Gastroesophageal sphincter (tissue), 4 donors: ENCODE measurements around the gene ERG28. TPM values are rescaled to one million over a fixed set of nuclear protein-coding genes. Genes with fewer than 3 reads are reported as not detected.

Experiments
- ATAC-seq: fragments of 150-250 bp; one replicate; pipeline ENCODE4 v1.9.1; 2016; ENCODE audit warnings: mild to moderate bottlenecking, moderate library complexity
- H3K27ac ChIP-seq, 4 donors: fragments of 200-600 bp; sonication (generic) in 3 of 4; 1 replicate in 3 of 4; 2 replicates in 1 of 4; pipeline ENCODE4 v1.5.1; 2016 to 2019
- H3K27me3 ChIP-seq: fragments of 200-600 bp; sonication (generic); one replicate; pipeline ENCODE4 v1.5.1; 2019
- H3K36me3 ChIP-seq, 2 donors: fragments of 200-600 bp; sonication (generic); one replicate each; pipeline ENCODE4 v1.5.1; 2019; ENCODE audit warnings: control low read depth in 1 of 2
- H3K4me1 ChIP-seq, 3 donors: fragments of 200-600 bp; sonication (generic); 1 replicate in 2 of 3; 2 replicates in 1 of 3; pipeline ENCODE4 v1.5.1; 2016 to 2019; ENCODE audit warnings: control low read depth in 2 of 3
- H3K4me3 ChIP-seq, 2 donors: fragments of 200-600 bp; sonication (generic); one replicate each; pipeline ENCODE4 v1.5.1; 2019; ENCODE audit warnings: mild to moderate bottlenecking in 1 of 2, moderate library complexity in 1 of 2
- H3K9me3 ChIP-seq, 3 donors: fragments of 200-600 bp; sonication (generic); one replicate each; pipeline ENCODE4 v1.5.1; 2017 to 2019; ENCODE audit warnings: control low read depth in 2 of 3
- EP300 ChIP-seq: sonication (generic); formaldehyde crosslinking; IDR thresholded peaks from one replicate; pipeline ENCODE4 v1.6.1; 2017; ENCODE audit warnings: antibody characterized with exemption, mild to moderate bottlenecking
- POLR2A ChIP-seq, 2 donors: fragments of 450-650 bp; IDR thresholded peaks; one replicate each; pipeline ENCODE4 v1.6.1; 2017; ENCODE audit warnings: antibody characterized with exemption in 2 of 2, mild to moderate bottlenecking in 2 of 2, moderate library complexity in 1 of 2
- POLR2AphosphoS5 ChIP-seq: sonication (generic); formaldehyde crosslinking; IDR thresholded peaks from one replicate; pipeline ENCODE4 v1.6.1; 2017; ENCODE audit warnings: antibody characterized with exemption
- WGBS, 2 donors: methylation state at CpG; one replicate each; pipeline ENCODE4 v1.1.5; 2018; ENCODE audit warnings: low coverage in 1 of 2; 5-methylcytosine and 5-hydroxymethylcytosine counted together
- total RNA-seq, 4 donors: library from RNA; depleted of rRNA; stranded (reverse); fragments of >200 nt; gene quantifications; one replicate each; pipeline ENCODE4 v1.1.0, GENCODE V29; 2016
- TF ChIP-seq, protein P1 (sequence below), 4 experiments: fragments of 200-600 bp in 2 of 4; fragments of 450-650 bp in 2 of 4; sonication (generic) in 1 of 4; IDR thresholded peaks; one replicate each; pipeline ENCODE4 v1.5.1; 2017 to 2019; ENCODE audit warnings: antibody characterized with exemption in 4 of 4, mild to moderate bottlenecking in 2 of 4, moderate library complexity in 2 of 4

ERG28 gene
- total RNA-seq, 4 donors from 2014 or later = 6.2 to 13.4 (median 7.0) TPM

DNA sequence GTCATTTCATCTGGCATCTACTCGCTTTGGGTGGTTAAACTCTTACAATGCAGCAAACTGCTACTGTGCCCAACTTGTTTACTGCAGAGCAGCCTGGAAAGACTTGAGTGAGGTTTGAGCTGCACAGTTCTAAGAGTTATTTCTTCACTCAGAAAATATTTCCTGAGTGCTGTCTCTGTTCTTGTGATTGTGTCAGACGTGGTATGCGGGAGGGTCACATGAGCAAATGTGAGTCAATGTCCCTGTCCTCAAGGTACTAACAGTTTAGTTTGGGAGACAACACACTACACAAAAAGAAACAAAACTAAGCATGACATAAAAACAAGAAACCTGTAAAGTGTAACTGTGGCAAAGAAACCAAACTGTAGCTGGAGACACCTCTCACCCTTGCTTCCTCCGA is 49.8 kb downstream of the ERG28 start:
- Histone ChIP-seq H3K9me3 (peaks cover 0 to 4% (median 0%) of the 10 kb centered on the region in 3 donors), H3K27ac (peak overlapping the region in 2 of 4 donors; percentile 52 to 58), H3K4me3 (no peak overlapping the region), H3K4me1 (peaks cover 2 to 26% (median 6%) of the 10 kb centered on the region in 3 donors), H3K36me3 (no peaks in the 10 kb centered on the region), H3K27me3 (no peaks in the 10 kb centered on the region)
- no peak for ATAC-seq
- 77 to 88% methylated on average over 1 to 4 of the region's 4 CpGs for WGBS, 2 donors
- TF ChIP-seq POLR2A (IDR thresholded peaks at IDR 0.05) (no peak), POLR2AphosphoS5 (no peak), EP300 (no peak)
- TF ChIP-seq, protein P1, sequence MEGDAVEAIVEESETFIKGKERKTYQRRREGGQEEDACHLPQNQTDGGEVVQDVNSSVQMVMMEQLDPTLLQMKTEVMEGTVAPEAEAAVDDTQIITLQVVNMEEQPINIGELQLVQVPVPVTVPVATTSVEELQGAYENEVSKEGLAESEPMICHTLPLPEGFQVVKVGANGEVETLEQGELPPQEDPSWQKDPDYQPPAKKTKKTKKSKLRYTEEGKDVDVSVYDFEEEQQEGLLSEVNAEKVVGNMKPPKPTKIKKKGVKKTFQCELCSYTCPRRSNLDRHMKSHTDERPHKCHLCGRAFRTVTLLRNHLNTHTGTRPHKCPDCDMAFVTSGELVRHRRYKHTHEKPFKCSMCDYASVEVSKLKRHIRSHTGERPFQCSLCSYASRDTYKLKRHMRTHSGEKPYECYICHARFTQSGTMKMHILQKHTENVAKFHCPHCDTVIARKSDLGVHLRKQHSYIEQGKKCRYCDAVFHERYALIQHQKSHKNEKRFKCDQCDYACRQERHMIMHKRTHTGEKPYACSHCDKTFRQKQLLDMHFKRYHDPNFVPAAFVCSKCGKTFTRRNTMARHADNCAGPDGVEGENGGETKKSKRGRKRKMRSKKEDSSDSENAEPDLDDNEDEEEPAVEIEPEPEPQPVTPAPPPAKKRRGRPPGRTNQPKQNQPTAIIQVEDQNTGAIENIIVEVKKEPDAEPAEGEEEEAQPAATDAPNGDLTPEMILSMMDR (IDR thresholded peaks at IDR 0.05) = no peak

DNA sequence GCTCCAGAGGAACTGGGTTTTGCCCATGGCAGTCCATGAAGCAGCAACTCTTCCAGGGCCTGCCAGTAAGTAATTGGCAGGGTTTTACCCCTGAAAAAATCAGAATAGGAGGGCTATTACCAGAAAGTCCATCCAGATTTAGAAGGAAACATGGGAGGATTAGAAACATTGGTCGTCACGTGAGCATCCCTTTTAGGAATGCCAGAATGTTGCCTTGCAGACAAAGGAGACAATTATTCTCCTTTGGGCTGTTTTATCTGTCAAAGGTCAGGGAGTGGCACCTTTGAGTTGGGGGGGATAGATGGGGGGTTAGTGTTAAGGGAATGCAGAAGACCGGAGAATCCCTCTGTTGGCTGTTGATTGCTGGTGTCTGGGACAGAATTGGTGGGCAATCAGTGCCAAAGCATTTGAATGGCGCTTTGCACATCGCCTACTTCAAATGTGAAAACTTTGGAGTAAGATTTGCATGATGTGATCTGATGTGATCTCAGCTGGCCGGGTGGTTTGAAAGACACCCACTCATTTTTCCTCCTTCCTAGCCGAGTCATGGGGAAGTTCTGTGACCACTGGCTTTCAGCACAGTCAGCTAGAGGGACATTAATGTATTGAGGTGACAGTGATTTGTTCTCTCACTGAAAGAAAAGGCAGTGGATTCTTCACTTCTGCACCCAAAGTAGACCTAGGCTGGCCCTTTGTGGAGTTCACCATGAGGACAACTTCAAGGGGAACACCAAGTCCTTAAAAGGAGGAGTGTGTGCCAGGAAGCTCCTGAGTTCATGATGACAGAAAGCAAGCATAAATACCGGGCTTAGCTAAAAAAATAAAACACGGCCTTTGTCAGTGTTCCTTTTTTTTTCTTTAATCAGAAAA is 50.8 kb downstream of the ERG28 start:
- Histone ChIP-seq H3K9me3 (peaks cover 0 to 4% (median 0%) of the 10 kb centered on the region in 3 donors), H3K27ac (peak overlapping the region in 2 of 4 donors; percentile 52 to 58), H3K36me3 (no peaks in the 10 kb centered on the region), H3K27me3 (no peaks in the 10 kb centered on the region), H3K4me3 (no peak overlapping the region), H3K4me1 (peaks cover 2 to 28% (median 6%) of the 10 kb centered on the region in 3 donors)
- TF ChIP-seq POLR2AphosphoS5 = peak; percentile 53
- TF ChIP-seq, protein P1 (IDR thresholded peaks at IDR 0.05) = no peak
- ATAC-seq = peak; percentile 60
- WGBS, 2 donors = 53 to 57% methylated on average over 5 to 8 of the region's 9 CpGs

DNA sequence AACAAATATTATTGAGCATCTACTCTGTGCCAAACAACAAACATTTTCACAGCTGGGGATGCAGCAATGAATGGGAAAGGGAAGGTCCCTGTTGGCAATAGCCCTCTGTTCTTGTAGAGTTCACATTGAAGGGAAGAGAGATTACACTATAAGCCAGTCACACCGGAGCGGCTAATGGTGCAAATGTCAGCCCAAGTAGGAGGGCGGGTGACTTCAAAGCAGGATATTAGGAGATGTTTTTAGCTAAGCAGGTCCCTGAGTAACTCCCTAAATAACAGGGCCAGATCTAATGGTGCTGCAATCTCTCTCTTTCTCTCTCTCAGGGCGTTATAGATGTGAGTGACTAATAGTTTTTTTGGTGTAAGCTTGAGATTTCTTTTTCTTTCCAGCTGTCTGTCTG is 51.6 kb downstream of the ERG28 start:
- Histone ChIP-seq H3K27me3 (no peaks in the 10 kb centered on the region), H3K9me3 (peaks cover 0 to 4% (median 0%) of the 10 kb centered on the region in 3 donors), H3K4me3 (no peak overlapping the region), H3K36me3 (no peaks in the 10 kb centered on the region), H3K4me1 (peaks cover 2 to 28% (median 6%) of the 10 kb centered on the region in 3 donors), H3K27ac (peak overlapping the region in 2 of 4 donors; percentile 52 to 58)
- no peak for ATAC-seq
- no peak for TF ChIP-seq EP300
- TF ChIP-seq, protein P1 (IDR thresholded peaks at IDR 0.05) = no peak
- no peak for TF ChIP-seq POLR2A (IDR thresholded peaks at IDR 0.05)
- no peak for TF ChIP-seq POLR2AphosphoS5
- WGBS, 2 donors = 56 to 100% methylated on average over 1 to 4 of the region's 4 CpGs

DNA sequence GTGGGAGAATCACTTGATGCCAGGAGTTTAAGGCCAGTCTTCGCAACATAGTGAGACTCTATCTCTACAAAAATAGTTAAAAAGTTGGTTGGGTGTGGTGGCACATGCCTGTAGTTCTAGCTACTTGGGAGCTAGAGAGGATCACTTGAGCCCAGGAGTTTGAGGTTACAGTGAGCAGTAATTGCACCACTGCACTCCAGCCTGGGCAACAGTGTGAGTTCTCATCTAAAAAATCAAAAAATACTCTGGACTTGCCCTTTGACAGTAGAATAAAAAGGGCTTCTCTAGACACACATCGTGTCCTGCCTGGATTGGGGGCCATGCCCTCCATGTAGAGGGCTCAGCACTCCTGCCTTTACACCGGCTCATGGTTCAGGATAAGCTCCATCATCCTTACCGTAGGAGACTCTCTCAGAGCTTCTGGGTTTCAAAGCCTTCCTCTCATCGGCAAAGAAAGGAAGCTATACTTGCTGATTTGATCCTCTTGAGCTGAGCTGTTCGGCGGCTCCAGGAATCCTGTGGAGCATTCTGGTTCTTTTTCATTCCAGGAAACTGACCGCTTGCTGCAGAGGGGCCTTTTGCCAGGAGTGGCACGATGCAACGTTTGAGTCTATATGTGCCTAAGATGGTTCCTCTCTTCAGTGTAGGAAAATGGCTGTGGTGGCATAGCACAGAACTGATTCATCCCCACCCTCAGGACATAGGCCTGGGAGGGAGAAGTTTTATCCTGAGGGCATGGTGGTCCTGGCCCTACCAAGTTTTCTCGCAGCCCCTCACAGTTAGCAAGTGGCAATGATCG is 52.6 kb downstream of the ERG28 start:
- H3K4me1 ChIP-seq = peaks cover 2 to 28% (median 6%) of the 10 kb centered on the region in 3 donors
- no peak overlapping the region for H3K4me3 ChIP-seq
- TF ChIP-seq, protein P1 (IDR thresholded peaks at IDR 0.05) = no peak
- TF ChIP-seq POLR2AphosphoS5 = no peak
- no peak for TF ChIP-seq POLR2A (IDR thresholded peaks at IDR 0.05)
- no peak for TF ChIP-seq EP300
- WGBS, 2 donors = 89 to 93% methylated on average over 3 to 9 of the region's 12 CpGs
- H3K36me3 ChIP-seq = no peaks in the 10 kb centered on the region
- peaks cover 0 to 4% (median 0%) of the 10 kb centered on the region in 3 donors for H3K9me3 ChIP-seq
- ATAC-seq = no peak
- no peaks in the 10 kb centered on the region for H3K27me3 ChIP-seq
- H3K27ac ChIP-seq = no peak overlapping the region
